Loucy (cell line): Measurements from ENCODE around the gene RAI14.

Experiments
- H2AFZ ChIP-seq: fragments of 200-600 bp; sonication (generic); 2 replicates; pipeline ENCODE4 v1.6.0; 2016; ENCODE audit warnings: antibody characterized with exemption, mild to moderate bottlenecking, low read length, moderate library complexity
- H3F3A ChIP-seq: fragments of 200-600 bp; 2 replicates; pipeline ENCODE4 v1.6.0; 2016; ENCODE audit warnings: antibody characterized with exemption, low read depth, mild to moderate bottlenecking
- H3K27me3 ChIP-seq: fragments of 200-600 bp; sonication (generic); 2 replicates; pipeline ENCODE4 v1.6.1; 2014; ENCODE audit warnings: low read length, mild to moderate bottlenecking; ENCODE audit not compliant: insufficient read depth, poor library complexity, severe bottlenecking
- H3K36me3 ChIP-seq: fragments of 200-600 bp; sonication (generic); 2 replicates; pipeline ENCODE4 v1.6.1; 2016; ENCODE audit warnings: low read length; ENCODE audit not compliant: insufficient read depth
- H3K4me1 ChIP-seq: fragments of 200-600 bp; sonication (generic); 2 replicates; pipeline ENCODE4 v1.5.1; 2014; ENCODE audit warnings: low read length, mild to moderate bottlenecking; ENCODE audit not compliant: insufficient read depth, poor library complexity, severe bottlenecking
- H3K4me2 ChIP-seq: fragments of 200-600 bp; sonication (generic); 2 replicates; pipeline ENCODE4 v1.6.0; 2014; ENCODE audit warnings: antibody characterized with exemption, low read length, low read depth, mild to moderate bottlenecking; ENCODE audit not compliant: poor library complexity, severe bottlenecking
- H3K4me3 ChIP-seq: fragments of 200-600 bp; sonication (generic); 2 replicates; pipeline ENCODE4 v1.5.1; 2014; ENCODE audit warnings: low read length, mild to moderate bottlenecking, mixed read lengths; ENCODE audit not compliant: poor library complexity, severe bottlenecking
- H3K79me2 ChIP-seq: fragments of 200-600 bp; sonication (generic); 2 replicates; pipeline ENCODE4 v1.6.1; 2014; ENCODE audit warnings: low read length; ENCODE audit not compliant: insufficient read depth
- H3K9ac ChIP-seq: fragments of 200-600 bp; sonication (generic); 2 replicates; pipeline ENCODE4 v1.6.0; 2014; ENCODE audit warnings: mild to moderate bottlenecking, low read depth, low read length, moderate library complexity; ENCODE audit not compliant: poor library complexity, severe bottlenecking
- H3K9me2 ChIP-seq: fragments of 200-600 bp; sonication (generic); replicated peaks from 2 replicates; pipeline ENCODE4 v1.6.1; 2016; ENCODE audit warnings: low read depth, low read length, mixed read lengths
- H3K9me3 ChIP-seq: fragments of 200-600 bp; sonication (generic); 2 replicates; pipeline ENCODE4 v1.6.1; 2014; ENCODE audit warnings: mild to moderate bottlenecking, antibody characterized with exemption, low read length, low read depth; ENCODE audit not compliant: insufficient read depth
- H4K20me1 ChIP-seq: fragments of 200-600 bp; sonication (generic); 2 replicates; pipeline ENCODE4 v1.6.0; 2014; ENCODE audit warnings: antibody characterized with exemption, low read length, mild to moderate bottlenecking; ENCODE audit not compliant: insufficient read depth, poor library complexity, severe bottlenecking
- CTCF ChIP-seq: fragments of 200-600 bp; sonication (generic); conservative IDR thresholded peaks from 2 replicates; pipeline ENCODE4 v1.5.1; 2014; ENCODE audit warnings: mild to moderate bottlenecking, antibody characterized with exemption, low read length
- EZH2phosphoT487 ChIP-seq: fragments of 200-600 bp; IDR thresholded peaks from 2 replicates; pipeline ENCODE4 v1.6.1; 2018; ENCODE audit warnings: antibody characterized with exemption, mild to moderate bottlenecking, moderate library complexity, borderline replicate concordance

Gene RAI14

GRCh38 chr5:34731435-34732232, 75.5 kb downstream of the RAI14 start:
- H3K27me3 ChIP-seq = no peaks in the 10 kb centered on the region
- no peak for TF ChIP-seq CTCF
- no peak for TF ChIP-seq EZH2phosphoT487
- H3K9me3 ChIP-seq = no peaks in the 10 kb centered on the region; the same call in 1 of the 2 replicates
- H3K36me3 ChIP-seq = no peaks in the 10 kb centered on the region
- H3K4me3 ChIP-seq = no peak overlapping the region
- H2AFZ ChIP-seq = no peak overlapping the region
- H3K4me2 ChIP-seq = no peak overlapping the region
- H3K9me2 ChIP-seq = no peaks in the 10 kb centered on the region
- H3F3A ChIP-seq = no peaks in the 10 kb centered on the region
- no peaks in the 10 kb centered on the region for H3K79me2 ChIP-seq
- no peak overlapping the region for H3K9ac ChIP-seq
- H3K4me1 ChIP-seq = peaks cover 16% of the 10 kb centered on the region
- H4K20me1 ChIP-seq = no peaks in the 10 kb centered on the region

GRCh38 chr5:34734326-34734725, 78.2 kb downstream of the RAI14 start:
- H2AFZ ChIP-seq = no peak overlapping the region
- H3K9ac ChIP-seq = no peak overlapping the region
- H3K79me2 ChIP-seq = no peaks in the 10 kb centered on the region
- H3K36me3 ChIP-seq = no peaks in the 10 kb centered on the region
- no peaks in the 10 kb centered on the region for H3K27me3 ChIP-seq
- no peaks in the 10 kb centered on the region for H3F3A ChIP-seq
- H3K9me3 ChIP-seq = no peaks in the 10 kb centered on the region
- H3K4me1 ChIP-seq = peaks cover 15% of the 10 kb centered on the region
- H3K9me2 ChIP-seq = no peaks in the 10 kb centered on the region
- H3K4me3 ChIP-seq = no peak overlapping the region
- no peak overlapping the region for H3K4me2 ChIP-seq
- no peak for TF ChIP-seq EZH2phosphoT487
- no peak for TF ChIP-seq CTCF
- H4K20me1 ChIP-seq = no peaks in the 10 kb centered on the region

GRCh38 chr5:34735491-34736426, 79.6 kb downstream of the RAI14 start:
- H3K36me3 ChIP-seq = no peaks in the 10 kb centered on the region
- no peaks in the 10 kb centered on the region for H3F3A ChIP-seq
- no peak overlapping the region for H2AFZ ChIP-seq
- H3K9ac ChIP-seq = no peak overlapping the region
- no peaks in the 10 kb centered on the region for H3K27me3 ChIP-seq
- H3K9me3 ChIP-seq = no peaks in the 10 kb centered on the region
- no peaks in the 10 kb centered on the region for H3K9me2 ChIP-seq
- peaks cover 10% of the 10 kb centered on the region for H3K4me1 ChIP-seq
- TF ChIP-seq EZH2phosphoT487 (no peak), CTCF (no peak)
- H3K4me2 ChIP-seq = no peak overlapping the region
- no peak overlapping the region for H3K4me3 ChIP-seq
- no peaks in the 10 kb centered on the region for H3K79me2 ChIP-seq
- no peaks in the 10 kb centered on the region for H4K20me1 ChIP-seq
